ENCODE results near the gene ZSCAN23.
"Not testable (repeated sequence)": the region's sequence is repeated elsewhere in the genome, so short reads cannot be mapped to it uniquely, and the experiment has no call there.

ZSCAN23 gene

DNA sequence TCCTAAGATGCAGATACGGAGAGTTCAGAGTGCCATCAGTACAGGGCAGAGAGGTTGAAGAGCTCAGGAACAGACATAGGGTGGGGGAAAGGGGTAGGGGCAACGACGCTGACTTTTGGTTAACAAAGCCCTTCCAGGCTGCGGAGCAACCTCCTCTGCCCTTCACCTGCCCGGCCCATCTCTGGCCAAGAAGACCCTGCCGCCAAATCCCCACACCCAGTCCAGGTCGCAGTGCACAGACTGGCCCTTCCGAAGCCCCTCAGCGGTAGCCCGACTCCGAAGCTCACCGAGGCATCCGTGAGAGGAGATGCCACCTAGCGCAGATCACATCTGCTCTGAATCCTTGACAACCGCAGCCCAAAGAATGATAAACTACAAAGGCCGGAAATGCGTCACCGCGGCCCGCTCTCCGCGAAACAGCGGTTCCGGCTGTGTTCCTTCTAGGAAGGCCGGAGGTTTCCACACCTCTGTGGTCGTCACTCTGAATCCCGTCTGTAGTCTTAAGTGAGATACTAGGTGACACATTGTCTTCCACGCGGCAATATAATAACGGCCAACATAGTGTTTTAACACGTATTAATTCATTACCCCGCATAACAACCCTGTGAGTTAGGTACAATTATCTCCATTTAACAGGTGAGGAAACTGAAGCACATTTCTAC lies at the start of gene ZSCAN23:
Gene ZSCAN23 (minus strand): TSS at position 380 of the 662 bp plus-strand sequence. CDS start 7,225 bp downstream, outside the sequence.
- peak; percentile 67 for DNase-seq

DNA sequence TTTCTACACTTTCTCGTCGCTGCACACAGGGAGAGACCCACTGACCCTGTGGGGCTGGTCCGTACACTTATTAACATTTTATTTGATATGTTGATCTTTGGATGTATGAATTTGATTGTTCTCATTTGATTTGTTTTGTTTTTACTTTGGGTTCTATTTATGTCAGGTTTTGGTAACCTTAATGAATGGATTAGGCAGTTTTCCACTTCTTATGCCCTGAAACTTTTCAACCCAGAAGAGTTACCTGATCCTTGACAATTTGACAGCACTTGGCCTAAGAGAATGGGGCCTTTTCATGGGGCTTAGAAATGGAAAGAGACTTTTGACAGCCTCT lies 48.7 kb upstream of the ZSCAN23 start:
- no peak for DNase-seq

DNA sequence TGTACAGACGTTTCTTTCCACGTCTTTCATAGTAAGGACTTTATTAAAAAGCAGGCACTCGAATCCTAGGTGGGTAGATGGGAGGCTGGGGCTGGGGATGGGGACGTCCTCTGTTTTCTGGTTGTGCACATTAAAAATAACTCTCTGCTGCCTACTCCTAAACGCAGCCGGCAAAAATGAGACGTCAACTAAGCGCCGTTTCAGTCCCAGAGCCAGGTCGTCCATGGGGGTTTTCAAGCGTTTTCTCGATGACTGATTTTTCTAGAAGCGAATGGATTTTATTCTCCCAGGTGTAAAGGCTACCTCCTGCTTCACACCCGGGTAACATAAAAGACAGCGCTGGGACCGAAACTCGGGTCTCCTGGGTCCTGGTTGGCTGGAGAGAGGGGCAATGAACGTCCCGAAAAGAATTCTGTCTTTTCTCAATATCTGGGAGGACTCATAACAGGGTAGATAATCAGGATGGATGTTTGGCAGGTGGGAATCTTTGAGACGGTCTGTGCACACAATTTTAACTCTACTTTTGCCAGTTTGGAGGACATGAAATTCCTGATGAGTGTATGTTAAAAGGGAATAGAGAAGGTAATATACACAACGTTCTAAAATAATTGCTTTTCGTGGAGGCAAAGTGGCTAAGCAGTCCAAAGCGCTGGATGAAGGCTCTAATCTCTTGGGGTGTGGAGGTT lies 47.1 kb upstream of the ZSCAN23 start:
- DNase-seq: no peak

DNA sequence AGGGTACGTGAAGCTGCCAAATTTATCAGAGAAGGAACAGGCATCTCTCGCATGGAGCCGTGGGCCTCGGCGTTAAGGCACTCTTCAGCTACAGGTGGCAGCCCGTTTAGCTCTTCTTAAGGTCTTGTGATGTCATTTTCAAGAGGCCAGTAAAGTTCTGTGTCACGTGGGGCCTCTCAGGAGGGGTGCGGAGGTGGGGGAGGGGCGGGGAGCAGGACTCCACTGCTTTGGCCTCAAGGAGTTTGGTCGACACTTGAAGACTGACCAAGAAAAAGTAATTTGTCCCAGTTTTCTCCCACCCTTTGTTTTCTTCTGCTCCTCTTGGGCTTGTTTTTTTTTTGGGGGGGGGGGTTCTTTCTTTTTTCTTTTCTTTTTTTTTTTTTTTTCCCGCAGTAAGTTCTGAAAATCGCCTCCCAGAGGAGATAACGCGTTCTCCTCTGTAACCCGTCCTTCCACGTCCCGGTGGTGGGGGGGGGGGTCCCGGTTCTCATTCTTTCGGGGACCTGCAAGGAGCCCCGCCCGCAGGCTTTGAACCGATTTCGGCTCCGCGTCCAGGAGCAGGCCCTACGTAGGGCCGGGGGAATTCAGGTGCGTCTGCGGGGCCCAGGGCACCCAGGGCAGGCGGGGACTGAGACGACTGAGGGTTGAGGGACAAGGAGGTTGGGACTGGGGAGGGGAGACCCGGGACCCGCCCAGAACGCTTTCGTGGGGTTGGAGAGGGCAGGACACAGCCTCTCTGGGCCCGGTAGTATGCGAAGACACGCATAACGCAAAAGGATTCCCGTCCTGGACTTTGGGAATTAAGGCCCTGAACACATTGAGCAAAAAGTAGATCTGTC lies 46.3 kb upstream of the ZSCAN23 start:
- DNase-seq: no peak

DNA sequence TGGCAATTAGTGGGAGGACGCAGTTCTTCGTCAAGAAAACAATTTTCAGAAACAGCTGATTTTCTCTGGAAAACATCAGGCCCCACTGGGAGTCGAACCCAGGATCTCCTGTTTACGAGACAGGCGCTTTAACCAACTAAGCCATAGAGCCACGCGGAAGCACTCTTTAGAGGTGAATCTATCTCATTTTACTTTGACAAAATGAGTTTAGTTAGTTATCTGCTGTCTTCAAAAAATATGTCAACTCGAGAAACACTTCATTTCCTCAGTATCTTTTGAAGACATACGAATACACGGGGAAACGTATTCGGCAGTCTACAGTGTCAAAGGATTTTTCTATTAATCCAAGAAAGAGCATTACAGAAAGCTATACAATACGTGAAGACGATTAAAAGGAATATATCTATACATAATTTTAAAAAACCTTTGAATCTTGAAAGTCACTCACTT lies 45.6 kb upstream of the ZSCAN23 start:
- DNase-seq: no peak

DNA sequence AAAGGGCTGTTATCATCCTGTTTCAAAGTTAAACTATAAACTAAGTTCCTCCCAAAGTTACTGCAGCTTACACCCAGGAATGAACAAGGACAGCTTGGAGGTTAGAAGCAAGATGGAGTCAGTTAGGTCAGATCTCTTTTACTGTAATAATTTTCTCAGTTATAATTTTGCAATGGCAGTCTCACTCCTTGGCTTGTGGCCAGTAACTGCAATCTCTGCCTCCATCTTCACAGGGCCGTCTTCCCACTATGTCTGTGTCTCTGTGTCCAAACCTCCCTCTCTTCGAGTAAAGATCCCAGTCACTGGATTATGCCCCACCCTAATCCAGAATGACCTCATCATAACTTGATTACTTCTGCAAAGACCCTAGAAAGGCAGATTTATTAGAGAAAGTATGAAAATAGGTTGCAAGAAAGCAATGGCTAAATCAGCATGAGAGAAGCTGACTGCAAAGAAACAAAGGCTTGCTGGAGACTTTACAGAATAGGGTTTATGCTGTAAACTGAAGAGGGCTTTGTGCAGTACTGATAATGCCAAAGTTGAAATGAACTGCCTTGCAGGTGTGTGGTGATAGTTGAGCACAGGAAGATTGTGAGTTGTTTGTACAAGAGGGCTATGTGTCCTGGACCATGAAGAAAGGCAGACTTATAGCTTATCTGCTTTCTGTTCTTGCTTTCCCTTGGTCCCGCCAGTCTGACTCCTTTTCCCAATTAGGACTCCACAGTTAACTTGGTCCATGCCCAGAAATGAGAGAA lies 43.9 kb upstream of the ZSCAN23 start:
- DNase-seq: no peak

DNA sequence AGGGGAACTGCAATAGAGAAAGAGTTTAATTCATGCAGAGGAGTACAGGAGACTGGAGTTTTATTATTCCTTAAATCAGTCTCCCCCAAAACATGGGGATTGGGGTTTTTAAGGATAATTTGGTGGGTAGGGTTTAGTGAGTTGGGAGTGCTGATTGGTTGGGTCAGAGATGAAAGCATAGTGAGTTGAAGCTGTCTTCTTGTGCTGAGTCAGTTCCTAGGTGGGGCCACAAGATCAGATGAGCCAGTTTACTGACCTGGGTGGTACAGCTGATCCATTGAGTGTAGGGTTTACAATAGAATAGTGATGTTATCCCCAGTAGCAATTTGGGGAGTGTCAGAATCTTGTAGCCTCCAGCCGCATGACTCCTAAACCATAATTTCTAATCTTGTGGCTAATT lies 43.2 kb upstream of the ZSCAN23 start:
- no peak for DNase-seq

DNA sequence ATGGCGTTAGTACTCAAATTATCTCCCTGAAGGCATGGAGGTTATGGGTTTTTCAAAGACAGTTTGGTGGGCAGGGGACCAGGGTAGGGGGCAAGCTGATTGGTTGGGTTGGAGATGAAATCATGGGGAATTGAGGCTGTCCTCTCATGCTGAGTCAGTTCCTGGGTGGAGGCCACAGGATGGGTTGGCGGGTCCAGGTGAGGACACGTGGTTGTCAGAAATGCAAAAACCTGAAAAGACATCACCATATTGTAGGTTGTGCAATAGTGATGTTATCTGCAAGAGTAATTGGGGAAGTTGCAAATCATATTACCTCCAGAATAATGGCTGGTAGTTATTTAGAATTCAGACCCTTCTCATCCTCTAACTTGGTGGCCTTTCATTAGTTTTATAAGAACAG lies 42.2 kb upstream of the ZSCAN23 start:
- no peak for DNase-seq

DNA sequence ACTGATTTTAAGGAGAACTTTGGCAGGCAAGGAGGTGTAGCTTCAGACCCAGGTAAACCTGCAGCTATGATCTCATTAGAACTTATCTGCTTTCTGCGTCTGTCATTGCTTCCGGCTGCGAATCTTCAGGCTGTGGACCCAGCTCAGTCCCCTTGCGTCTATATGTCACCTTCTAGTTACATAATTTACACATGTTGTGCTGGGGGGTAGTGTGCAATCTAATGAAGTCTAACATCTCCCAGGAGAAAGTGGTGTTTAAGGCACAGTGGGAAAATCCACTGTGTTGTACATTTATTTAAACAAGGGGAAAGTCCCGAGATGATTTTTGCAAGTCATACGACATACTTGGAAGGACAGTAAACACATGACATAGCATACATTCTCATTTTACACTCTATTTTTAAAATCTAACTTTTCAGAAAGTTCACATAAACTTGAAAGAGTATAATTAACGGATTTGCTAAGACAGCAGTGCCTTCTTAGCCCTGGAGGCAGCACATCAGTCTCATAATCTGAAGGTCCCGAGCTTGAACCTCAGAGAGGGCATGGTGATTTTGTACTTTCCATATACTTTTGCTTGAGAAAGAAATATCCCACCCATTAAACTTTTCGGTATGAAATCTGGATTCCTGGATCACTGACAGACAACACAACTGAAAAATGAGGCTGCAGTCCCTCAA lies 37.1 kb upstream of the ZSCAN23 start:
- DNase-seq: no peak

DNA sequence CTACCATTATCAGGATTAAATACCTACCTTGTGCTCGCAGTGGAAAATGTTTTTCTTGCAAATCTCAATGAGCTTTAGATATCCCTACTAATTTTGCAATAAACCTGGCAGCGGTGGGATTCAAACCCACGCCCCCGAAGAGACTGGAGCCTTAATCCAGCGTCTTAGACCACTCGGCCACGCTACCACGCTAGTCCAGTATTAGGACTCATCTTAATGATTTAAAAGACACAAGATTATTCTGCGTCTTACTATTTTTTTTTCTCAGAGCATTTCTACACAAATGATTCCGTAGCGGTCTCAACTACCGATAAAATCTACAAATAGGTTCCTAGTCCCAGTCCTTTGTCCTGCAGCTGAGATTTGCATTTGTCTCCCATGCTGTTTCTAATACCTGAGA lies 35.2 kb upstream of the ZSCAN23 start:
- no peak for DNase-seq

DNA sequence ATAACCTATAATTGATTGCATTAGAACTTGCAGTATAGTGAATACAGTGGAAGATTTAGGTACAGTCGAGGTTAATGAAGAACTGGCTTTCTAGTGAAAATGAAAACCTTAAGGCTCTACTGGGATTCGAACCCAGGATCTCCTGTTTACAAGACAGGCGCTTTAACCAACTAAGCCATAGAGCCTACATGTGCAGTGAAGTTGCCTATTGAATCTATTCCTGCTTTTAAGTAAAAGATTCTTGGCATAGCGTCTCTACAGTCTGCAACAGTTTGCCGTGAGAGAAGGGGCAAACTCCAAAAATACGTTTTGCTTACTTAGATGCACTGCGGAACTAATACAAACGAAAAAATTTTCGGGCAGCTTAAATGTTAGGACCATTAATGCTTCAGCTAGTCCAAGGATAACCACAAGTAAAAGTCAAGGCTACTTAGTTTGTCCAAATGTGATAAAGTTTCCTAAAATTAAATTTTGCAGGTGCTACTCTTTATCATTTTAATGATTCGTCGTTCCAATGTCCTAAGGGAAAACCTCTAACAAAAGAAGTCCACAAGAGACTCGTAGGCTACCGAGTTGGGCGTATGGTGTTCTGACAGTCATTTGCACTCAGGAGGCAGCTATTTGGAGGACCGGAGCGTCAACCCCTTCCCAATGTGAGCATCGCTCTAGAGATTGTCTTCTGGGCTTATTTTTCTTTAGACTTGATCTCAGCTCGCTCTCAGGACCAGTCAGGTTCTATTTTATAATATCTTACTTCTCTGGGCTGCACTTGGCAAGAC lies 31.3 kb upstream of the ZSCAN23 start:
- DNase-seq: no peak

DNA sequence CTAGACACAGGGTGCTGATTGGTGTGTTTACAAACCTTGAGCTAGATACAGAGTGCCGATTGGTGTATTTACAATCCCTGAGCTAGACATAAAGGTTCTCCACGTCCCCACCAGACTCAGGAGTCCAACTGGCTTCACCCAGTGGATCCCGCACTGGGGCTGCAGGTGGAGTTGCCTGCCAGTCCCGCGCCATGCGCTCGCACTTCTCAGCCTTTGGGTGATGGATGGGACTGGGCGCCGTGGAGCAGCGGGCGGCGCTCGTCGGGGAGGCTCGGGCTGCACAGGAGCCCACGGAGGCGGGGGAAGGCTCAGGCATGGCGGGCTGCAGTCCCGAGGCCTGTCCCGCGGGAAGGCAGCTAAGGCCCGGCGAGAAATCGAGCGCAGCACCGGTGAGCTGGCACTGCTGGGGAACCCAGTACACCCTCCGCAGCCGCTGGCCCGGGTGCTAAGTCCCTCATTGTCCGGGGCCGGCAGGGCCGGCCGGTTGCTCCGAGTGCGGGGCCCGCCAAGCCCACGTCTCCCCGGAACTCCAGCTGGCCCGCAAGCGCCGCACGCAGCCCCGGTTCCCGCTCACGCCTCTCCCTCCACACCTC lies 26.0 kb upstream of the ZSCAN23 start:
- not testable (repeated sequence) for DNase-seq

DNA sequence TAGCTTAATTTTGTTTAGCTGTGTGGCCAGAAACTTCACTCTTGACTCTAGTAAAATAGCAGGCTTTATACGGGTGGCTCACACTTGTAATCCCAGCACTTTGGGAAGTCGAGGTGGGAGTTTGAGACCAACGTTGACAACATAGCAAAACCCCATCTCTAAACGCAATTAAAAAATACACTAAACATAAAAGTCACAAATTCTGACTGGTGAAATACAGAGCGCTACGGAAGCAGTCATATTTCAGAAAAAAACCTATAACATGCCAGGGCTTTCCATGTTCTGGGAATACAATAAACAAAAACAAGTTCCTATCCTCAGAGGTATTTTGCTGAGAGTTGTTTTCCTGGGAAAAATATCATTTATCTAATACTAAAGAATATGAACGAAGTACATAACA lies 24.8 kb upstream of the ZSCAN23 start:
- DNase-seq: no peak

DNA sequence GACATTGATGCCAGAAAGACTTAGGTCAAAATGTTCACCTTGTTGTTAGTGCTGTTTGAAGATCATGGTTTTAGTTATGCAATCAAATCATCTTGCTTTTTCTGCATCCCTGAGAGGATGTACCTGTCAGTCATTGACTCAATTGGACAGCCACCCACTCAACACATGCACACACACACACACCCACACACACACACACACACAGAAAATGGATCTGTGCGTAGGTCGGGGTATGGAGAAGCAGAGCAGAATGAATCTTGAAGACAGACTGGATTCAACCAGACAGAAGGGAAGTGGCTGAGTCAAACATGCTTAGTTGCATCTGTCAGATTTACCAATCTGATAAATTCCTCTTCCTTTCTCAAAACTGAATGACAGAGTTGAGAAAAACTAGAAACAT lies 19.1 kb upstream of the ZSCAN23 start:
- DNase-seq: no peak

DNA sequence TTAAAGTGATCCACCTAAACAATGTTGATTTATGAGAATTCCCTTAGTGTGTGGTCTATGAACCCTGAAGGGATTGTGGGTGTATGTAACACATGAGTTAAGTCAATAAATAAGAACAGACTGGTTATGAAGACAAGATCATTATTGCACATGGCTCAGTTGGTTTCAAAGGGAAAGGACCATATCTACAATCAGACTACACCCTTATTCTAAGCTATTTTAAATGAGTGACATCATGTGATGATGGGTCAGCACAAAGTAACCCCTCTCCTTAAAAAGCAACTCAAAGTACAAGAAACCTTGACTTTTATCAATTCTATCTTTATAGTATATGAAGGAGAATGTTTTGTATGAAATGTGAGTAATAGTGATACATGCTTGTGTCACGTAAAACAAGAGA lies 15.3 kb upstream of the ZSCAN23 start:
- no peak for DNase-seq

DNA sequence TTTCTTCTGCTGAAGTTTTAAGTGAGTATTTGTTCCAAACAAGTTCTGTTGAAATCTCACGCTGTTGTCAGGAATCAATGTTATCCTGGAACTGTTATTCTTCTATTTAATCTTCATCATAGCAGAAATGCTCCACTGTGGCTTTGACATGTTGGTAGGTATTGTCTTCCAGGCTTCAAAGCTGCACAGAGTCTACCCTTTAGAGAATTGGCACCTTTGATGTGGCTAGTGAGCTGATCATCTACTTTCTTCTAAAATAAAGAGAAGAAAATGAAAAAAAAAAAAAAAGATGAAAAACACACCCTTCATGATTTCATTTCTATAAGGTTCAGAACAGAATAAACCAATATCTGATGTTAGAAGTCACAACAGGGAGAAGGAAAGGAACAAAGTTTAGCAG lies 5.8 kb upstream of the ZSCAN23 start:
- DNase-seq: no peak

DNA sequence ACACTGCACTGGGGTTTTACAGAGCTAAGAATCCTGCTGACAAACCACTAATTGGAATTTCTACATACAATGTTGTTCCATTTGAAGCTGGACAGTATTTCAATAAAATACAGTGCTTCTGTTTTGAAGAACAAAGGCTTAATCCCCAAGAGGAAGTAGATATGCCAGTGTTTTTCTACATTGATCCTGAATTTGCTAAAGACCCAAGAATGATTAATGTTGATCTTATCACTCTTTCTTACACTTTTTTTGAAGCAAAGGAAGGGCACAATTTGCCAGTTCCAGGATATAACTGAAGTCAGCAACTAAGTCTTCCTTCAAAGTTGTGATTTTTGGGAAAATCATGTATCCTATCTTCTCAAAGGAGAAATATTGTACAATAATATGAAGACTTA lies 4.2 kb upstream of the ZSCAN23 start:
- not testable (repeated sequence) for DNase-seq

DNA sequence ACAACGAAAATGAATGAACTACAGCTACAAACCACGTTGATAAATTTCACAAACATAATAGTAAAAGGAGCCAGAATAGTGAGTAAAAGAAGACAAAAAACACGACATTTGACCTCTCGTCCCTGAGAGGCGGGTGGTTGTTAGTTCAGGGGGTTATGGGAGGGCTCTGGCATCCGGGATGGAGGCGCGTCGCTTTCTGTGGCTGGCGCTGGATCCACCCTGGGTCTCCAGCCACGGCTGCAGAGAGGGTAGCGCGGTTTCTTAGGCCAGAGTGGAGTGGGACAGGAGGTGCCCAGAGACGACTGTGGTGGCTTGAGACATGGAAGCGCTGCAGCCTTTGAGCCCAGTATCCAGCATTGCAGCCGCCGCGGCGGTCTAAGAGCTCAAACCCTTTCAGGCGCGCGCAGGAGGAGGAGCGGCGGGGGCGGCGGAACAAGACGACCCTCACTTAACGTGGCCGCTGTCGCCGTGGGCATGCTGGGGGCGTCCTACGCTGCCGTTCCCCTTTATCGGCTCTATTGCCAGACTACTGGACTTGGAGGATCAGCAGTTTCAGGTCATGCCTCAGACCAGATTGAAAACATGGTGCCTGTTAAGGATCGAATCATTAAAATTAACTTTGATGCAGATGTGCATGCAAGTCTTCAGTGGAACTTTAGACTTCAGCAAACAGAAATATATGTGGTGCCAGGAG lies 3.7 kb upstream of the ZSCAN23 start:
- DNase-seq: no peak

DNA sequence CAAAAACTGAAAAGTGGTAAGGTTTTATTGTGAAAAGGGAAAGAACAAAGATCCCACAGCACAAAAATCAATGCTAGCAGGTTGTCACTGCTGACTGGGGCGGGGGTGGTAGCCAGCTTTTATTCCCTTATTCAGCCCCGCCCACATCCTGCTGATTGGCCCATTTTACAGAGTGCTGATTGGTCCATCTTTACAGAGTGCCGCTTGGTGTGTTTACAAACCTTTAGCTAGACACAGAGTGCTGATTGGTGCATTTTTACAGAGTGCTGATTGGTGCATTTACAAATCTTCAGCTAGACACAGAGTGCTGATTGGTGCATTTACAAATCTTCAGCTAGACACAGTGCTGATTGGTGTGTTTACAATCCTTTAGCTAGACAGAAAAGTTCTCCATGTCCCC lies 1.5 kb upstream of the ZSCAN23 start:
- DNase-seq: not testable (repeated sequence)

DNA sequence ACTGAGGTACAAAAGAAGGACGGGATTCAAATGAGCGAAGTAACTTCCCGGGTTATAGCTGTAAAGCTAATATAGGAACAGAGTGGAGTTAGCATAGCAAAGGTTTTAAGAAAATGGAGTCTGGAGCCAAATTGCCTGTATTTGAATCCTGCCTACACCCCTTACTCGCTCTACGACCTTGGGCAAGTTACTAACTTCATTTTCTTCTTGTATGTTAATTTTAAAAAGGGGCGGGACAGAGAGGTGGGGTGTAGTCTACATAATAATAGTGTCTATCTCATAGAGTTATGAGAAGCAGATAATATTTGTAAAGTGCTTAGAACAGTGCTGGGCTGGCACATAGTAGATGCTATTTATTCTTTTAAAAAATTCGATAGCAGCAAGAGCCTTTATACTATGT lies 705 bp downstream of the ZSCAN23 start:
- no peak for DNase-seq

DNA sequence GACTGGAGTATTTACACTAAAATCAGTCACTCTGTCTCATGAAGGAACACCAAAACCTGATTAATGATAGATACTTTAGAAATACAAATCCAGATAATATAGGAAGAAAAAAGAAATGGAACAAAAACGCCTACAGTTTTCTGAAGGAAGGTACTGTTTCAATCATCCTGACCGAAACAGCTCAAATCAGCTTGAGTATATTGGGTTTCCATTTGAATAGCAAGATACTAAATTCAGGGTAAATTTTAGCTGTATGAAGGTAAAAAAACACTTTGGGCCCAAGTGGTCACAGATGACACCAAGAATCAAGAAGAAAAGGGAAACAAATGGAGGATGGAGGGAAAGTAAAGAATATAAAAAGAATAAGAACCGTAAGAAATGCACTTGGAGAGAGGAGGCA lies 6.9 kb downstream of the ZSCAN23 start:
- no peak for DNase-seq

Data from activated T-cell treated with anti-CD3 and anti-CD28 coated beads for 4 hours (primary cell).